Parathyroid adenoma (tissue), 2 donors: Measurements from ENCODE around the gene DPY19L1.
A peak's percentile ranks its signal among the peaks of the same experiment; 100 is the strongest.
"Not testable (repeated sequence)": the region's sequence is repeated elsewhere in the genome, so short reads cannot be mapped to it uniquely, and the experiment has no call there.

Source experiments
- H2AFZ ChIP-seq: fragments of 300-600 bp; sonication (generic); one replicate; pipeline ENCODE4 v1.7.0; 2017; ENCODE audit warnings: antibody characterized with exemption, mild to moderate bottlenecking
- H3K27ac ChIP-seq: fragments of 300-600 bp; sonication (generic); one replicate; pipeline ENCODE4 v1.7.0; 2017
- H3K27me3 ChIP-seq: fragments of 300-600 bp; sonication (generic); one replicate; pipeline ENCODE4 v1.7.0; 2017; ENCODE audit warnings: low read length; ENCODE audit not compliant: control insufficient read depth, insufficient read depth
- H3K36me3 ChIP-seq: fragments of 300-600 bp; sonication (generic); one replicate; pipeline ENCODE4 v1.7.0; 2017; ENCODE audit warnings: low read length; ENCODE audit not compliant: control insufficient read depth, insufficient read depth
- H3K4me1 ChIP-seq: fragments of 300-600 bp; sonication (generic); one replicate; pipeline ENCODE4 v1.7.0; 2017; ENCODE audit warnings: control low read depth
- H3K4me2 ChIP-seq: fragments of 300-600 bp; sonication (generic); one replicate; pipeline ENCODE4 v1.7.0; 2017; ENCODE audit warnings: low read length
- H3K4me3 ChIP-seq: fragments of 300-600 bp; sonication (generic); one replicate; pipeline ENCODE4 v1.7.0; 2017; ENCODE audit warnings: low read depth, low read length
- H3K79me2 ChIP-seq: fragments of 300-600 bp; sonication (generic); one replicate; pipeline ENCODE4 v1.7.0; 2017; ENCODE audit warnings: control low read depth
- H3K9ac ChIP-seq: fragments of 300-600 bp; sonication (generic); one replicate; pipeline ENCODE4 v1.7.0; 2017; ENCODE audit warnings: mild to moderate bottlenecking
- H3K9me3 ChIP-seq: fragments of 300-600 bp; sonication (generic); one replicate; pipeline ENCODE4 v1.7.0; 2017; ENCODE audit warnings: low read length; ENCODE audit not compliant: control insufficient read depth
- TF ChIP-seq, protein P1 (sequence below): fragments of 300-600 bp; sonication (generic); IDR thresholded peaks from one replicate; pipeline ENCODE4 v1.7.0; 2017; ENCODE audit warnings: antibody characterized with exemption, mild to moderate bottlenecking
- donor health status: primary hyperparathyroidism.

DPY19L1 gene

DNA sequence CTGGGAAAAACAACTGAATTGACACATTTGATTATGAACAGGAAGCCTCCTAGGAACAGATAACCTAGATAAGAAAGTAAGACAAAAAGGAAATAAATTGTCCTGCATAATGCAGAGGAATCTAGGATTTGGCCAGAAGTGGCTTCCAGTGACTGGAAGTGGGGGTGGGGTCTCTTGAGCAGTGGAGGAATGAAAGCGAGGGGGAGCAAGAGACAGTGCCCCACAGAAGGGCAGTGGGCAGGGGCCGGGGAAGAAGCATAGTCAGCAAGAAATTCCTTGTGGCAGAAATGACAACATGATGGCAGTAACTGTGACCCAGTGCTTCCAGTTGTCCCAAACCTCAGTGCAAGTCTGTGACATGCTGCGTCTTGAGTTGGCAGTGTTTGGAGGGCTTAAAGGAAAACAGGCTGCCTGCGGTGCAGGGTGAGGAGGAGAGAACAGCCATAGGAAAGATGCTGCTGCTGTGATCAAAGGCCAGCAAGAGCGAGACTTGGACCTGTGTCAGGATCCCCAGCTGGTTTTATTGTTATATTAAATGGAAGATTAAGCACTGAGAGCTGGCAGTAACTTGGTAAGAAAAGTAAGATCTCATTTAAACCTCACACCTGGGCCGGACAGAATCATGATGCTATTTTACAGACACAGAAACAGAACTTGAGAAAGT, 119.0 kb downstream of the DPY19L1 start:
- H3K9ac ChIP-seq, H3K4me1 ChIP-seq, H3K79me2 ChIP-seq, H3K27ac ChIP-seq, H3K4me2 ChIP-seq, H3K36me3 ChIP-seq, H3K4me3 ChIP-seq, H2AFZ ChIP-seq, H3K9me3 ChIP-seq, H3K27me3 ChIP-seq: not testable (repeated sequence)

DNA sequence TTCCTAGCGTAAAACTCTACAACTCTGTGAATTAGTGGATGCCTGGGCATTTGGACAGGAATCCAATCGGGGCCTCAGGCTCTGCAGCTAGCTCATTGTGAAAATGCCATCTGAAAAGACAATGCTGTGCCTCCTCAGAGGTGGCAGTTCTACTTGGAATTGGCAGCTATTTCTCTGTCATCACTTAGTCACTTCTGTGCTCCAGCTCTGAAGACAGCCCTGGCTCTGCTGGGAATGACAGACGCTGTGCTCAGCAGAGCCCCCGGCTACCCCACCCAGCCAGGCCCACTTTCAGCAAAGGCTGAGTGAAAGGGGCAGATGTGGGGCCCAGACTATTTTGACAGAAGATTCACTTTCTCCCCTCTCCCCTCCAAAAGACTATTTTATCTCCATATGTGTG, 119.8 kb downstream of the DPY19L1 start:
- H3K4me3 ChIP-seq, H2AFZ ChIP-seq, H3K27me3 ChIP-seq, H3K27ac ChIP-seq, H3K9me3 ChIP-seq, H3K4me2 ChIP-seq, H3K36me3 ChIP-seq, H3K79me2 ChIP-seq, H3K4me1 ChIP-seq, H3K9ac ChIP-seq: not testable (repeated sequence)

DNA sequence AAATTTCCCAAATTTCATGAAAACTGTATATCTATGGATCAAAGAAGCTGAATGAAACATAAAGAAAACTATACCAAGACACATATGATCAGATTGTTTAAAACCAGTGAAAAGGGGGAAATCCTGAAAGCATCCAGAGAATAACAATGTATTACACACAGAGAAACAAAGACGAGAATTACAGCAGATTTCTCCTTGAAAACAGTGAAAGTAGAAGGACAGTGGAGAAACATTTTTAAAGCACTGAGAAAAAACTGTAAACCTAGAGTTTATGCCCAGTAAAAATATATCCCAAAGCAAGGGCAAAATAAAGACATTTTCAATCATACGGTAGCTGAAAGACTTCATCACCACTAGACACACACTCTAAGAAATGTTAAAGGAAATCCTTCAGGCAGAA, 121.0 kb downstream of the DPY19L1 start:
- no peak overlapping the region for H3K4me3 ChIP-seq
- H3K27ac ChIP-seq = no peak overlapping the region
- TF ChIP-seq, protein P1, sequence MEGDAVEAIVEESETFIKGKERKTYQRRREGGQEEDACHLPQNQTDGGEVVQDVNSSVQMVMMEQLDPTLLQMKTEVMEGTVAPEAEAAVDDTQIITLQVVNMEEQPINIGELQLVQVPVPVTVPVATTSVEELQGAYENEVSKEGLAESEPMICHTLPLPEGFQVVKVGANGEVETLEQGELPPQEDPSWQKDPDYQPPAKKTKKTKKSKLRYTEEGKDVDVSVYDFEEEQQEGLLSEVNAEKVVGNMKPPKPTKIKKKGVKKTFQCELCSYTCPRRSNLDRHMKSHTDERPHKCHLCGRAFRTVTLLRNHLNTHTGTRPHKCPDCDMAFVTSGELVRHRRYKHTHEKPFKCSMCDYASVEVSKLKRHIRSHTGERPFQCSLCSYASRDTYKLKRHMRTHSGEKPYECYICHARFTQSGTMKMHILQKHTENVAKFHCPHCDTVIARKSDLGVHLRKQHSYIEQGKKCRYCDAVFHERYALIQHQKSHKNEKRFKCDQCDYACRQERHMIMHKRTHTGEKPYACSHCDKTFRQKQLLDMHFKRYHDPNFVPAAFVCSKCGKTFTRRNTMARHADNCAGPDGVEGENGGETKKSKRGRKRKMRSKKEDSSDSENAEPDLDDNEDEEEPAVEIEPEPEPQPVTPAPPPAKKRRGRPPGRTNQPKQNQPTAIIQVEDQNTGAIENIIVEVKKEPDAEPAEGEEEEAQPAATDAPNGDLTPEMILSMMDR = no peak
- H3K27me3 ChIP-seq = no peaks in the 10 kb centered on the region
- no peaks in the 10 kb centered on the region for H3K4me1 ChIP-seq
- H3K36me3 ChIP-seq = peaks cover 2% of the 10 kb centered on the region
- H3K79me2 ChIP-seq = no peaks in the 10 kb centered on the region
- H3K9me3 ChIP-seq = peaks cover 3% of the 10 kb centered on the region
- no peak overlapping the region for H3K9ac ChIP-seq
- no peak overlapping the region for H2AFZ ChIP-seq
- no peak overlapping the region for H3K4me2 ChIP-seq

DNA sequence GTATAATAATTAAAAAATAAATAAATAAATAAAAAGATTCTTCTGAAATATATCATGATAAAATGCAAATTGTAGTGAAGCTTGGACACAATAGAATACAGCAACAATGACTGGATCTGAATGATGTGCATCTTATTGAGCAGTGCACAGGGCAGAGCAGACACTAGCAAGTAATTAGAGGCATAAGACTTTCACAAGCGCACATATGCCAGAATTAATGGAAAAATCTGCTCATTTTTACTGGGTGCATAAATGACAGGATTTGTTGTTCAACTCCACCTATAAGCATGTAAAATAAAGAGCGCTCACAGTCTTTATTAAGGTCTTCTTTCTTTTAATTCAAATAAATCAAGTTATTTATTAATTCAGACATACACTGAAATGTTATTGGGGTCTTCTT, 125.0 kb downstream of the DPY19L1 start:
- no peaks in the 10 kb centered on the region for H3K4me1 ChIP-seq
- H3K9ac ChIP-seq = no peak overlapping the region
- H3K27ac ChIP-seq = no peak overlapping the region
- no peak overlapping the region for H2AFZ ChIP-seq
- H3K4me2 ChIP-seq = no peak overlapping the region
- peaks cover 2% of the 10 kb centered on the region for H3K36me3 ChIP-seq
- TF ChIP-seq, protein P1 = no peak
- peaks cover 3% of the 10 kb centered on the region for H3K9me3 ChIP-seq
- H3K27me3 ChIP-seq = no peaks in the 10 kb centered on the region
- H3K79me2 ChIP-seq = no peaks in the 10 kb centered on the region
- no peak overlapping the region for H3K4me3 ChIP-seq

DNA sequence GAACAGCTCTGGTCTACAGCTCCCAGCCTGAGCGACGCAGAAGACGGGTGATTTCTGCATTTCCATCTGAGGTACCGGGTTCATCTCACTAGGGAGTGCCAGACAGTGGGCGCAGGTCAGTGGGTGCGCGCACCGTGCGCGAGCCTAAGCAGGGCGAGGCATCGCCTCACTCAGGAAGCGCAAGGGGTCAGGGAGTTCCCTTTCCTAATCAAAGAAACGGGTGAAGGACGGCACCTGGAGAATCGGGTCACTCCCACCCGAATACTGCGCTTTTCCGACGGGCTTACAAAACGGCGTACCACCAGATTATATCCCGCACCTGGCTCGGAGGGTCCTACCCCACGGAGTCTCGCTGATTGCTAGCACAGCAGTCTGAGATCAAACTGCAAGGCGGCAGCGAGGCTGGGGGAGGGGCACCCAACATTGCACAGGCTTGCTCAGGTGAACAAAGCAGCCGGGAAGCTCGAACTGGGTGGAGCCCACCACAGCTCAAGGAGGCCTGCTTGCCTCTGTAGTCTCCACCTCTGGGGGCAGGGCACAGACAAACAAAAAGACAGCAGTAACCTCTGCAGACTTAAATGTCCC, 130.9 kb downstream of the DPY19L1 start:
- not testable (repeated sequence) for H3K36me3 ChIP-seq, H3K4me3 ChIP-seq, H3K4me2 ChIP-seq, H3K9me3 ChIP-seq, H3K4me1 ChIP-seq, H3K27me3 ChIP-seq, H3K9ac ChIP-seq, H3K27ac ChIP-seq, H3K79me2 ChIP-seq
- H2AFZ ChIP-seq = peak overlapping the region; percentile 36

DNA sequence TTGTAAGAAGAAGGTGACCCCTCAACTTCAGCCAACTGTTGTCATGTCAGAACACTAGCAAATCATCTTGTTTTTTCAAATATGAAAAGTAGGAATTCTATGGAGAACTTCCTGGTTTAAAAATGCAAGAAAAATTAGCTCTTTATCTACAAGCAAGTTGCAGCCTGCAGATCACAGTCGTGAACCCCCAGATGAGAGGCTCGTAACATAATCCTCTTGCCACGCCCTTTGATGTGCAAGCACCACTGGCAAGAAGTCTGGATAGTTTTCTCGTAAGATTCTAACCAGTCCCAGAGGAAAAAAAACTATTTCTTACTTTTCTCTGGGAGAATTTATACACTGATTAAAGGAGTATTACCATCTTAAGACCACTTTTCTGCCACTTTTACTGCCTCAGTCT, 132.3 kb downstream of the DPY19L1 start:
- Histone ChIP-seq H3K9me3 (no peaks in the 10 kb centered on the region), H2AFZ (no peak overlapping the region), H3K27me3 (no peaks in the 10 kb centered on the region), H3K4me3 (no peak overlapping the region), H3K4me2 (no peak overlapping the region), H3K79me2 (no peaks in the 10 kb centered on the region), H3K9ac (no peak overlapping the region), H3K4me1 (no peaks in the 10 kb centered on the region), H3K27ac (no peak overlapping the region), H3K36me3 (no peaks in the 10 kb centered on the region)
- TF ChIP-seq, protein P1 = no peak

DNA sequence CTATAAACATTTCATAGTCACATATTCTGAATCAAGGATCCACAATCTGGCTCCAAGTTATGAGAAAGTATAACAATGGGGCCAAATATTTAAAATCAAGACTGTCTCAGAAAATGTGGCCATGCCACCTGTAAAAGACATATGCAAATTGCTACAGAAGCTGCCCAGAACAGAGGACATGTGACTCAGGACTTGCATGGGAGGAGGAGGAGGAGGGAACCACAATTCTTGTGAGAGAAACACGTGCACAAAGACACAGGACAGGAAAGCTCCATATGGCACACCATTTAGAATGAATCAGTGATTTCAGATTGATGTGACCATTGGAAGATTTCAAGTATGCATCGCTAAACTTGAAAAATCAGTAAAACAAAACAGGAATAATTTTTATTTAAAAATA, 133.4 kb downstream of the DPY19L1 start:
- not testable (repeated sequence) for H3K27me3 ChIP-seq, H3K4me3 ChIP-seq, H2AFZ ChIP-seq, H3K27ac ChIP-seq, H3K79me2 ChIP-seq, H3K9ac ChIP-seq, H3K4me2 ChIP-seq, H3K36me3 ChIP-seq, H3K4me1 ChIP-seq, H3K9me3 ChIP-seq
